HCT116 (cell line): Measurements from ENCODE around the gene TEX9. TPM values are rescaled to one million over a fixed set of nuclear protein-coding genes. Genes with fewer than 3 reads are reported as not detected.

Source experiments
- ATAC-seq: fragments of 200-7000 bp; cut with Tn5 transposase; 2 replicates; pipeline ENCODE4 v1.9.1; 2020; ENCODE audit warnings: mild to moderate bottlenecking, moderate library complexity
- BruUV-seq: library from RNA; stranded (reverse); fragments of 400-500 nt; replicated peaks from 2 replicates; lab custom pipeline; 2021; lab: Mats Ljungman, UMichigan
- CTCF ChIA-PET: fragments of 300-600 bp; sonication (Branson Sonifier 250); formaldehyde crosslinking; loops from one replicate; lab custom pipeline; 2021; ENCODE audit warnings: antibody characterized with exemption; lab: Charles Lee
- POLR2A ChIA-PET: fragments of 300-600, 350-600 bp; sonication (Branson Sonifier 250); formaldehyde crosslinking; loops from one replicate; lab custom pipeline; 2021; ENCODE audit warnings: antibody characterized with exemption; lab: Charles Lee
- RAD21 ChIA-PET, 2 experiments: fragments of 300-600 bp; sonication (Branson Sonifier 250); formaldehyde crosslinking; loops; one replicate each; lab custom pipeline; 2023; ENCODE audit warnings: low total read pairs in 2 of 2; ENCODE audit not compliant: uncharacterized antibody in 2 of 2, unreplicated experiment in 2 of 2, low non-redundant PET in 1 of 2; lab: Charles Lee
- DNase-seq: peaks from one replicate; pipeline ENCODE4 v3.0.0-alpha.2; 2010; ENCODE audit warnings: low read depth, low spot score
- H2AFZ ChIP-seq: fragments of 200-600 bp; shearing (Covaris generic), sonication (generic); 2 replicates; pipeline ENCODE4 v1.6.1; 2017; ENCODE audit warnings: low read depth, mixed run types, mixed read lengths, antibody characterized with exemption, low read length; ENCODE audit not compliant: poor library complexity, severe bottlenecking
- H3K27ac ChIP-seq: 2 replicates; pipeline ENCODE4 v1.5.1; 2012; ENCODE audit warnings: low read depth, low read length
- H3K27me3 ChIP-seq: fragments of 200-600 bp; sonication (generic); 2 replicates; pipeline ENCODE4 v1.6.1; 2016; ENCODE audit warnings: mixed run types, low read length, mixed read lengths; ENCODE audit not compliant: insufficient read depth
- H3K36me3 ChIP-seq, 2 experiments: fragments of 200-500 bp in 1 of 2; fragments of 200-600 bp in 1 of 2; sonication (Bioruptor generic) in 1 of 2; sonication (generic) in 1 of 2; 2 replicates each; pipeline versions ENCODE4 v1.5.1 to v1.6.1; 2014 to 2016; ENCODE audit warnings: low read length in 2 of 2, inconsistent platforms in 1 of 2, mixed read lengths in 1 of 2, mixed run types in 1 of 2; ENCODE audit not compliant: insufficient read depth in 2 of 2, control insufficient read depth in 1 of 2
- H3K4me1 ChIP-seq, 2 experiments: fragments of 200-600 bp in 1 of 2; sonication (generic) in 1 of 2; 2 replicates each; pipeline versions ENCODE4 v1.5.1 to v1.6.1; 2012 to 2017; ENCODE audit warnings: low read length in 2 of 2, inconsistent platforms in 1 of 2, mild to moderate bottlenecking in 1 of 2, mixed read lengths in 1 of 2, mixed run types in 1 of 2, moderate library complexity in 1 of 2; ENCODE audit not compliant: insufficient read depth in 2 of 2, control insufficient read depth in 1 of 2
- H3K4me2 ChIP-seq: fragments of 200-600 bp; sonication (generic); 2 replicates; pipeline ENCODE4 v1.6.1; 2017; ENCODE audit warnings: mixed run types, low read length, mixed read lengths
- H3K4me3 ChIP-seq, 2 experiments: fragments of 200-600 bp in 1 of 2; sonication (generic) in 1 of 2; replicated peaks in 1 of 2; 2 replicates each; pipeline ENCODE4 v1.5.1; 2011 to 2016; ENCODE audit warnings: low read length in 2 of 2, control low read depth in 1 of 2, low read depth in 1 of 2, mild to moderate bottlenecking in 1 of 2, mixed read lengths in 1 of 2, mixed run types in 1 of 2
- H3K79me2 ChIP-seq: fragments of 200-600 bp; sonication (generic); 2 replicates; pipeline ENCODE4 v1.6.1; 2017; ENCODE audit warnings: mild to moderate bottlenecking, mixed run types, low read length, moderate library complexity, mixed read lengths; ENCODE audit not compliant: insufficient read depth
- H3K9ac ChIP-seq: fragments of 200-600 bp; sonication (generic); 2 replicates; pipeline ENCODE4 v1.6.1; 2016; ENCODE audit warnings: low read length, mixed read lengths
- H3K9me2 ChIP-seq: fragments of 200-600 bp; sonication (generic), shearing (Covaris generic); 2 replicates; pipeline ENCODE4 v1.6.1; 2017; ENCODE audit warnings: mixed run types, mild to moderate bottlenecking, moderate library complexity; ENCODE audit not compliant: insufficient read depth
- H3K9me3 ChIP-seq, 2 experiments: fragments of 200-500 bp in 1 of 2; fragments of 200-600 bp in 1 of 2; sonication (Bioruptor generic) in 1 of 2; sonication (generic) in 1 of 2; 2 replicates each; pipeline ENCODE4 v1.6.1; 2014 to 2017; ENCODE audit warnings: low read length in 2 of 2, mixed read lengths in 2 of 2, inconsistent platforms in 1 of 2, low read depth in 1 of 2, mild to moderate bottlenecking in 1 of 2, mixed run types in 1 of 2, moderate library complexity in 1 of 2; ENCODE audit not compliant: control insufficient read depth in 1 of 2, insufficient read depth in 1 of 2
- H4K20me1 ChIP-seq: fragments of 200-600 bp; sonication (generic), shearing (Covaris generic); 2 replicates; pipeline ENCODE4 v1.6.1; 2017; ENCODE audit warnings: mixed run types, mild to moderate bottlenecking, moderate library complexity; ENCODE audit not compliant: insufficient read depth
- CBX3 ChIP-seq: IDR thresholded peaks from 2 replicates; pipeline ENCODE4 v1.6.1; 2012; ENCODE audit warnings: low read depth
- ELF1 ChIP-seq: IDR thresholded peaks from 2 replicates; pipeline ENCODE4 v1.6.1; 2012; ENCODE audit warnings: low read depth, borderline replicate concordance
- EZH2 ChIP-seq: fragments of 200-600 bp; sonication (generic); IDR thresholded peaks from 2 replicates; pipeline ENCODE4 v1.6.1; 2017; ENCODE audit warnings: antibody characterized with exemption, mixed run types
- FOSL1 ChIP-seq: IDR thresholded peaks from 2 replicates; pipeline ENCODE4 v1.6.1; 2012; ENCODE audit warnings: low read depth
- JUND ChIP-seq: IDR thresholded peaks from 2 replicates; pipeline ENCODE4 v1.6.1; 2012
- POLR2A ChIP-seq: IDR thresholded peaks from 2 replicates; pipeline ENCODE4 v1.7.0; 2011; ENCODE audit warnings: borderline replicate concordance; ENCODE audit not compliant: insufficient read depth, insufficient read length; ENCODE audit errors: extremely low read depth
- SP1 ChIP-seq: IDR thresholded peaks from 2 replicates; pipeline ENCODE4 v1.6.1; 2012; ENCODE audit warnings: low read depth
- TCF7L2 ChIP-seq: IDR thresholded peaks from 2 replicates; pipeline ENCODE4 v1.7.0; 2011; ENCODE audit warnings: borderline replicate concordance, inconsistent platforms; ENCODE audit not compliant: insufficient read depth, insufficient read length; ENCODE audit errors: extremely low read depth
- intact Hi-C: fragments of 100-400 bp; cut with micrococcal nuclease; formaldehyde crosslinking; loops from 2 replicates; pipeline ENCODE4 v1.10.0; 2022
- total RNA-seq: library from RNA; stranded (reverse); gene quantifications from one replicate; pipeline ENCODE4 v1.2.1, GENCODE V29; 2021; ENCODE audit not compliant: unreplicated experiment
- TF ChIP-seq, protein P1 (sequence below): IDR thresholded peaks from 2 replicates; pipeline ENCODE4 v1.6.1; 2011; ENCODE audit warnings: mild to moderate bottlenecking, low read length, moderate library complexity; ENCODE audit not compliant: insufficient replicate concordance; ENCODE audit errors: extremely low read depth

Gene TEX9
- total RNA-seq, 1 experiment from 2014 or later, result 5.2 TPM

GRCh38 chr15:56456229-56456628 lies 91.0 kb downstream of the TEX9 start (continued):
- TF ChIP-seq, protein P1, sequence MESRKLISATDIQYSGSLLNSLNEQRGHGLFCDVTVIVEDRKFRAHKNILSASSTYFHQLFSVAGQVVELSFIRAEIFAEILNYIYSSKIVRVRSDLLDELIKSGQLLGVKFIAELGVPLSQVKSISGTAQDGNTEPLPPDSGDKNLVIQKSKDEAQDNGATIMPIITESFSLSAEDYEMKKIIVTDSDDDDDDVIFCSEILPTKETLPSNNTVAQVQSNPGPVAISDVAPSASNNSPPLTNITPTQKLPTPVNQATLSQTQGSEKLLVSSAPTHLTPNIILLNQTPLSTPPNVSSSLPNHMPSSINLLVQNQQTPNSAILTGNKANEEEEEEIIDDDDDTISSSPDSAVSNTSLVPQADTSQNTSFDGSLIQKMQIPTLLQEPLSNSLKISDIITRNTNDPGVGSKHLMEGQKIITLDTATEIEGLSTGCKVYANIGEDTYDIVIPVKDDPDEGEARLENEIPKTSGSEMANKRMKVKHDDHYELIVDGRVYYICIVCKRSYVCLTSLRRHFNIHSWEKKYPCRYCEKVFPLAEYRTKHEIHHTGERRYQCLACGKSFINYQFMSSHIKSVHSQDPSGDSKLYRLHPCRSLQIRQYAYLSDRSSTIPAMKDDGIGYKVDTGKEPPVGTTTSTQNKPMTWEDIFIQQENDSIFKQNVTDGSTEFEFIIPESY, result no peak
- TF ChIP-seq FOSL1 (no peak), TCF7L2 (no peak), CBX3 (no peak), POLR2A (no peak), SP1 (no peak)

GRCh38 chr15:56459096-56459495 lies 93.9 kb downstream of the TEX9 start:
- no peaks in the 10 kb centered on the region for H3K9me2 ChIP-seq
- H3K36me3 ChIP-seq, result no peaks in the 10 kb centered on the region
- no peak overlapping the region for H2AFZ ChIP-seq
- no peak overlapping the region for H3K4me2 ChIP-seq
- TF ChIP-seq JUND (no peak), EZH2 (no peak), TCF7L2 (no peak), ELF1 (no peak)
- TF ChIP-seq, protein P1, result no peak
- no peaks in the 10 kb centered on the region for H3K9me3 ChIP-seq
- no peaks in the 10 kb centered on the region for H4K20me1 ChIP-seq
- CTCF ChIA-PET, result no interaction called here
- RAD21 ChIA-PET, result no interaction called here
- H3K79me2 ChIP-seq, result no peaks in the 10 kb centered on the region
- POLR2A ChIA-PET, result no interaction called here
- no peak overlapping the region for H3K9ac ChIP-seq
- BruUV-seq, result no TSS peak
- no peak for ATAC-seq
- intact Hi-C loops, result no loop called here
- no peak overlapping the region for H3K4me3 ChIP-seq
- H3K27me3 ChIP-seq, result no peaks in the 10 kb centered on the region
- no peak overlapping the region for H3K27ac ChIP-seq
- H3K4me1 ChIP-seq, result no peaks in the 10 kb centered on the region
- DNase-seq, result no peak
